ENCODE results near the gene TRIO.

TRIO gene

GRCh38 chr5:14447958-14448911 is 305.1 kb downstream of the TRIO start:
- Histone ChIP-seq H3K4me2 (ENCODE audit: low read depth, low read length) (no peak overlapping the region), H3F3A (ENCODE audit: insufficient read depth, low read length) (no peaks in the 10 kb centered on the region), H3K4me1 (ENCODE audit: low read length) (no peaks in the 10 kb centered on the region), H3K27me3 (replicated peaks; ENCODE audit: insufficient read depth, low read length) (no peaks in the 10 kb centered on the region), H3K4me3 (ENCODE audit: low read length) (no peak overlapping the region), H2AFZ (ENCODE audit: low read length) (no peak overlapping the region), H3K9ac (ENCODE audit: low read length) (no peak overlapping the region), H3K9me3 (replicated peaks; ENCODE audit: insufficient read depth, low read length) (no peaks in the 10 kb centered on the region), H3K79me2 (ENCODE audit: low read length) (no peaks in the 10 kb centered on the region), H3K9me2 (replicated peaks; ENCODE audit: insufficient read depth, low read length) (no peaks in the 10 kb centered on the region), H3K27ac (ENCODE audit: low read length) (no peak overlapping the region), H3K36me3 (replicated peaks; ENCODE audit: insufficient read depth, low read length) (no peaks in the 10 kb centered on the region), H4K20me1 (ENCODE audit: insufficient read depth, low read length) (no peaks in the 10 kb centered on the region)
- no peak for DNase-seq
- no peak for TF ChIP-seq CTCF (IDR thresholded peaks at IDR 0.05; ENCODE audit: low read length)
- TF ChIP-seq EZH2phosphoT487 (IDR thresholded peaks at IDR 0.05; ENCODE audit: low read length), result no peak
- TF ChIP-seq EZH2 (optimal IDR thresholded peaks at IDR 0.05; ENCODE audit: low read depth, low read length), result no peak

- Histone ChIP-seq H3K9ac (ENCODE audit: low read length) (no peak overlapping the region), H3K9me3 (replicated peaks; ENCODE audit: insufficient read depth, low read length) (no peaks in the 10 kb centered on the region), H3K79me2 (ENCODE audit: low read length) (no peaks in the 10 kb centered on the region), H3K36me3 (replicated peaks; ENCODE audit: insufficient read depth, low read length) (no peaks in the 10 kb centered on the region), H3K4me1 (ENCODE audit: low read length) (no peaks in the 10 kb centered on the region), H2AFZ (ENCODE audit: low read length) (no peak overlapping the region), H3F3A (ENCODE audit: insufficient read depth, low read length) (no peaks in the 10 kb centered on the region), H4K20me1 (ENCODE audit: insufficient read depth, low read length) (no peaks in the 10 kb centered on the region), H3K4me3 (ENCODE audit: low read length) (no peak overlapping the region), H3K9me2 (replicated peaks; ENCODE audit: insufficient read depth, low read length) (no peaks in the 10 kb centered on the region), H3K4me2 (ENCODE audit: low read depth, low read length) (no peak overlapping the region), H3K27ac (ENCODE audit: low read length) (no peak overlapping the region), H3K27me3 (replicated peaks; ENCODE audit: insufficient read depth, low read length) (no peaks in the 10 kb centered on the region)
- DNase-seq, result no peak
- no peak for TF ChIP-seq CTCF (IDR thresholded peaks at IDR 0.05; ENCODE audit: low read length)
- TF ChIP-seq EZH2phosphoT487 (IDR thresholded peaks at IDR 0.05; ENCODE audit: low read length), result no peak
- TF ChIP-seq EZH2 (optimal IDR thresholded peaks at IDR 0.05; ENCODE audit: low read depth, low read length), result no peak
Measured at GRCh38 chr5:14449052-14449661, 306.0 kb downstream of the TRIO start.

- Histone ChIP-seq H3K36me3 (replicated peaks; ENCODE audit: insufficient read depth, low read length) (no peaks in the 10 kb centered on the region), H3K4me1 (ENCODE audit: low read length) (no peaks in the 10 kb centered on the region), H3K27ac (ENCODE audit: low read length) (no peak overlapping the region), H3F3A (ENCODE audit: insufficient read depth, low read length) (no peaks in the 10 kb centered on the region), H3K9me2 (replicated peaks; ENCODE audit: insufficient read depth, low read length) (no peaks in the 10 kb centered on the region), H3K9ac (ENCODE audit: low read length) (no peak overlapping the region), H3K9me3 (replicated peaks; ENCODE audit: insufficient read depth, low read length) (no peaks in the 10 kb centered on the region), H3K79me2 (ENCODE audit: low read length) (no peaks in the 10 kb centered on the region), H4K20me1 (ENCODE audit: insufficient read depth, low read length) (no peaks in the 10 kb centered on the region), H2AFZ (ENCODE audit: low read length) (no peak overlapping the region), H3K4me3 (ENCODE audit: low read length) (no peak overlapping the region), H3K27me3 (replicated peaks; ENCODE audit: insufficient read depth, low read length) (no peaks in the 10 kb centered on the region), H3K4me2 (ENCODE audit: low read depth, low read length) (no peak overlapping the region)
- TF ChIP-seq EZH2 (optimal IDR thresholded peaks at IDR 0.05; ENCODE audit: low read depth, low read length) (no peak), CTCF (IDR thresholded peaks at IDR 0.05; ENCODE audit: low read length) (no peak), EZH2phosphoT487 (IDR thresholded peaks at IDR 0.05; ENCODE audit: low read length) (no peak)
- no peak for DNase-seq
Measured at GRCh38 chr5:14450018-14450524, 306.9 kb downstream of the TRIO start.
